Endothelial cell of hepatic sinusoid (primary cell): Measurements from ENCODE around the gene ZNF791.
"Not testable (repeated sequence)": the region's sequence is repeated elsewhere in the genome, so short reads cannot be mapped to it uniquely, and the experiment has no call there.

Experiments
- in situ Hi-C: cut with HindIII; loops from 2 replicates; pipeline ENCODE4 v1.10.0; 2017; ENCODE audit warnings: low sequenced_read_pairs

ZNF791 gene

DNA sequence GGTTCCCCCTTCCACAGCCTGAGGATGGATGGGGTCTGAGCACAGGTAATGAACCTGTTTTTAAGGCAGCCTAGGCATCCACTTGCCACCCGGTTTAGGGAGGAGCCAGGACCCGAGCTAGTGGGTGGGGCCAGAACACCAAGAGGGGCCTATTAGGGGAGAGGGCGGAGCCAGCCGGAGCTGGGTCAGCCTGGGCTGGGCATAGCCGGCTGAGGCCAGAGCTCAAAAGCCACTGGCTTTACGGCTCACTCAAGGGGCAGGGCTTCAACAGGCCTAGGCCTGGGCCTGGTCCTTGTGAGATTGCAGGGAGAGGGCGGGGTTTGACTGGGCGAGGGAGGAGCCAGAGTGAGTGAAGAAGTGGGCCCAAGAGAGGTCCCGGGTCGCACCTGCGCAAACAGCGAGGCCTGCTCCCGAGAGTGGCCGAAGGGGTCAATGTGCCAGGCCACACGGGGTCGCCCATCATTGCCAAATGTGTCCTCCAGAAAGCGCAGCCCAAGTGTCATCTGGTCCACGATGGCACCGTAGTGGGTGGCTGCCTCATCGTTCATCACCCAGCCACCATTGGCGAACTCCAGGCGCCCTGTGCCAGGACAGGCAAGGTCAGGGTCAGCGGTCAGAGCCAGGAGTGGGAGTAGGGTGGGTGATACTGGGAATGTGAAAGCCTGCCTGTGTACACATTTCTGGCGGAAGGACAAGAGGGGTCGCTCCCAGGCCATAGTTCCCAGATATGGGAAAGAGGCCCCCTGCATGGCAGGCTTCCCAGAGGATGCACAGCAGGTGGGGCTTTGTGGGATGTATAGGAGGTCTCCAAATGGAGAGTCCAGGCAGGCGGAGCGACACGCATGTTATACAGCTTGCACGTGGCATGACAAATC is 53.9 kb downstream of the ZNF791 start:
- in situ Hi-C loops = no loop called here

GRCh38 chr19:12665281-12665573 is 54.5 kb downstream of the ZNF791 start:
- in situ Hi-C loops = no loop called here

GRCh38 chr19:12665671-12666264 is 55.0 kb downstream of the ZNF791 start:
- in situ Hi-C loops = no loop called here

- in situ Hi-C loops = no loop called here
Measured at GRCh38 chr19:12666265-12667048, 55.7 kb downstream of the ZNF791 start, which contains the start of the genes MAN2B1 and WDR83. TSS of gene MAN2B1 (minus strand) at chr19:12666742. CDS start at chr19:12666701, 41 bp downstream. TSS of gene WDR83 (plus strand) at chr19:12666807. CDS start at chr19:12669791, 2,984 bp downstream.

DNA sequence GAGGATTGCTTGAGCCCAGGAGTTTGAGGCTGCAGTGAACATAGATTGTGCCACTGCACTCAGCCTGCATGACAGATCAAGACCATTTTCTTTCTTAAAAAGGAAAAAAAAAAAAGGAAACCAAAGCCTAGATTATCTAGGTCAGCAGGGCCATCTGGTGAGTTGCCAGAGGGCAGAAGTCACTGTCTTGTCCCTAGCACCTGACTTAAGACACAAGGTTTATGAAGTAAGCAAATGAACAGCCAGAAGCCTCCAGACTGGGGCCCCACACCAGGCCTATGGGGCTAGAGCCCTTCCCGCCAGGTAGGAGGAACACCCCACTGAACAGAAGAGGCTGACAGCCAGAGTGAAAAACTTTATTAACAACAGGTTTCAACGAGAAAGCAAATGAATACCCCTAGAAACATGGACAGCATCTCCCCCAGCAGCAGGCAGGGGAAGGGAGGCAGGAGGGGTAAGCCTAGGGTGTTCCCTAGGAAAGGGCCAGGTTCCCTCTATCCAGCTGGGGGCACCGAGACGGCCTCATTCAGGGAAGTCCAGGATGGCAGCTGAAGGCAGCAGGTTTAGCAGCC is 57.1 kb downstream of the ZNF791 start:
- in situ Hi-C loops = no loop called here

DNA sequence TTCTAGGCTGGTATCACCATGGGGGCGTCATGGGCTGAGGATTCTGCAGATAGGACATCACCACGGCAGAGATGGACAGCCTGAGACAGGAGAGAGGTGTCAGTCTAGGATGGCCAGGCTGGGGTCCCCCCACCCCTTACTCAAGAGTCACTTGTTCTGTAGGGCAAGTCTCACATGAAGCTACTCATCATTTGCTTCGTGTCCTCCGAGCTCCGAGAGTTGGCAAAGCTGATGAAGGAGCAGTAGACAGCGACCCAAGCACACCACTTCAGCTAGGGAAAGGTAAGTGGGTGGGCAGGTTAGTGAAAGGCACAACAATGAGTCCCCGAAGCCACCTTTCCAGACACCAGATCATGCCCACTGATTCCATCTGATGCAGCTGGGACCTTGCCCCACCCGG is 57.6 kb downstream of the ZNF791 start:
- in situ Hi-C loops = no loop called here

DNA sequence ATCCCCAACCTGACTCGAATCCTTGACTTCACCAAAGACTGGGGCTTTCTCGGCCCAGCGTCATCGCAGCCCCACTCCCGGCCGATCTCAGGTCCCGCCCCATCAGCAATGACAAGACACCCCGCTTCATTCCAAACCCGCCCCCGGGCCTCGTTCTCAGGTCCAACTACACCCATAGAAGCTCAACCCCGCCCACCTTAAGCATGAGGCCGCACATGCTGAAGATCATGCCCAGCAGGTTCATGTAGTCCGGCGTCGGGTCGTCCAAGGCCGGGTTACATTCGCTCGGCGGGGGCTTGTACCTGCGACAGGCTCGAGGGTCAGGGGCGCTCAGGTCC is 58.2 kb downstream of the ZNF791 start:
- in situ Hi-C loops = no loop called here

DNA sequence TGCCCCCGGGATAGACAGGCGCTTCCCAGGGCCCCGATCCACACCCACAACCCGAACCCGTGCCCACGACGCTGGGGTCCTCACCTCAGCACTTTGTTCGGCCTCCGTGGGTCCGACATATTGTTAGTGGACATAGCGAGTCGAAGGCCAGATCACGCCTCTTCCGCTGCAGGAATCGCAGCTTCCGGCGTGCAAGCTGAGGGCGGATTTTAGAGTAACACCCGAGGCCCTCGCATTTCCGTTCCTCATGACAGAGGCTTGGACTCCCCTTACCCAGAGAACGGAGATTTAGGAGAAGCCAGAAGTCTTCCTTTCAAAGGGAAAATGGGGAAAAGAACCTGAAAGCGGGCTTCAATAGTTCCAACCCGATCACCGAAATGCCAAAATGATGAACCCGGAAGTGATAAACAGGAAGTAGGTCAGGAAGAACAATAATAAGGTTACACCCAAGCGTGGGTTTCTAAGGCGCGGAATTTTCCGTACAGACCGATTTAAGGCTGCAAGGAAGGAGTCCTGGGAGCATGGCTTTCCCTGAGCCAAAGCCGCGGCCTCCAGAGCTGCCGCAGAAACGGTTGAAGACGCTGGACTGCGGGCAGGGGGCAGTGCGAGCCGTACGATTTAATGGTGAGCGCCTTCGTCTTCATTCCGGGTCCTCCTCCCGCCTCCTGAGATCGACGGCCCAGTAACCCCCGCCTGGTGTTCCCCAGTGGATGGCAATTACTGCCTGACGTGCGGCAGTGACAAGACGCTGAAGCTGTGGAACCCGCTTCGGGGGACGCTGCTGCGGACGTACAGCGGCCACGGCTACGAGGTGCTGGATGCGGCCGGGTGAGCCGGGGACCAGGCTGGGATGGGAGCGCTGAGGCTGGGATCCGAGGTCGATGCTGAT is 58.8 kb downstream of the ZNF791 start:
- in situ Hi-C loops = no loop called here

- in situ Hi-C loops = no loop called here
Measured at GRCh38 chr19:12670159-12670928, 59.6 kb downstream of the ZNF791 start.

- in situ Hi-C loops = no loop called here
Measured at GRCh38 chr19:12672744-12673143, 62.0 kb downstream of the ZNF791 start.

- in situ Hi-C loops = no loop called here
Measured at GRCh38 chr19:12675399-12675798, 64.7 kb downstream of the ZNF791 start.

- in situ Hi-C loops = no loop called here
Measured at GRCh38 chr19:12675940-12676339, 65.2 kb downstream of the ZNF791 start.

DNA sequence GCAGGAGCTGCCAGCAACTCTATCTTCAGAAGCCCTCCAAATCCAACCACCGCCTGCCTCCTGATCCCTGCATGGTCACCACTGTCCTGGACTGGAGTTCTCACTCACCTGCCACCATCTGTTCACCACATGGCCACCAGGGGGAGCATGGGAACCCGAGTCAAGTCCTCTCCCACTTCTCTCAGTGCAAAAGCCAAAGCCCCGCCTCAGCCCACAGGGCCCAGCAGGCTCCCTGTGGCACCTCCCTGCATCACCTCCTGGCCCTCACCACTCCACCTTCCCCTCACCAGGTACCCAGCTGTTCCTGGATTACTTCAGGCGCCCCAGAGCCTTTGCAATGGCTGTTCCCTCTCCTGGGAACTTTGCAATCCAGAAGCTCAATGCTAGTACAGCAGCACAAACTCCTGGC is 65.7 kb downstream of the ZNF791 start:
- in situ Hi-C loops = no loop called here

GRCh38 chr19:12676928-12677327 is 66.2 kb downstream of the ZNF791 start:
- in situ Hi-C loops = no loop called here

DNA sequence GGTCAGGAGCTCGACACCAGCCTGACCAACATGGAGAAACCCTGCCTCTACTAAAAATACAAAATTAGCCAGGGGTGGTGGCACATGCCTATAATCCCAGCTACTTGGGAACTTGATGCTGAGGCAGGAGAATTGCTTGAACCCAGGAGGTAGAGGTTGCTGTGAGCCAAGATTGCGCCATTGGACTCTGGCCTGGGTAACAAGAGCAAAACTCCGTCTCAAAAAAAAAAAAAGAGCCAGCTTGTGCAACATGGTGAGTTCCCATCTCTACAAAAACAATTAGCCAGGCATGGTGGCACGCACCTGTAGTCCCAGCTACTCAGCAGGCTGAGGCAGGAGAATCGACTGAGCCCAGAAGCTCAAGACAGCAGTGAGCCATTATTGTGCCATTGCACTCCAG is 67.3 kb downstream of the ZNF791 start:
- in situ Hi-C loops = not testable (repeated sequence)

DNA sequence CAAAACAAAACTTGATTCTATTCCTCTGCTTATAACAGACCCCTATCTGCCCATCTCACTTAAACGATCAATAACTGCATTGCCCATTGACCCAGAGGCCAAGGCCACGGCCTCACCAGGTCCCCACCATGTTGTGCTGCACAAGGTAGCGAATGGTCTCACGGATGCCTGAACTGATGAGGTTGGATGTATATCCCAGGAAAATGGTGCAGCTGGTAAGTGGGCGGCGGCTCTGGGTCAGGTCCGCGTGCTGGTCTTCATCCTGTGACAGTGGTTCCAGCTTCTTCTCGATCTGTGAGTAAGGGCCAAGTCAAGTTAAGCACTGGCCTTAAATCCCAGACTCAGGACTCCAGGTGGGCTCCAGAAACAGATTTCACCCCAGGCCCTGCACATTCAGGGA is 69.3 kb downstream of the ZNF791 start:
- in situ Hi-C loops = no loop called here

DNA sequence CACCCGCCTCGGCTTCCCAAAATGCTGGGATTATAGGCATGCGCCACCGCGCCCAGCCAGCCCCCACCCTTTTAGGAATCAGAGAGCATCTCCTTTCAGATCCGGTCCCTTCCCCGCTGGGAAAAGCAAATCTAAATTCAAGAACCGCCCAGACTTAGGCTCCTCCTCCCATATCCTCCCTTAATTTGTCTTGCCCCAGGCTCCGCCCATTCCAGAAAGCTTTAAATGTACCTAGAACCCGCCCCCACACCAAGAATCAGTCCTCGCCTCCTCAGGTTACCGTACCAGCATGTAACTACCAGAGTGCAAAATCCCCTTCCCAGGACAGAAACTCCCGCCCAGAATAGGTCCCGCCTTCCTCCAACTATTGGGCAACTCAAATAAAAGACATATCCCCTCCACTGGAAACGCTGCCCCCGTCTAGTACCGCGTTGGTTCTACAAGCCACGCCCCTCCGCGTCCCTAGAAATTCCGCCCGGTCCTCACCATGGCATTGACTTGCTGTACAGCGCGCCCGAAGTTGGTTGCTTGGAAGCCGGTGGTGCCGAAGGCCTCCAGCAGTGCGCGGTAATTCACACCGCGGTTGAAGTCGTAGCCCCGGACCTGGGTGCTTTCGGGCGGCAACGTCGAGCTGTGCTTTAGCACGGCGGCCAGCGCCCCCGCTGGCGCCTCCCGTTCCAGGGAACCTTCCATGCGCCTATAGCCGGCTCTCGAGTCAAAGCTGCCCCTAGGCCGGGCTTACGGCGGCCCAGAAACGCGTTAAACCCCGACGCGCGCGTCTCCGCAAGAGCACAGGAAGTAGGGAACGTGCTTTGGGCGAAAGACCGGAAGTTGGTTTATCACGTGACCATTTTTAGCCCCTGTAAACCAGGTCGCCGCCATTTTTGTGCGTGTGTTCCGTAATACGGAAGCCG is 70.6 kb downstream of the ZNF791 start, which contains the start of gene DHPS:
Gene DHPS, minus strand, starts transcription at position 807 of the 914 bp plus-strand sequence. Its CDS starts 114 bp downstream, at position 693.
- in situ Hi-C loops = no loop called here
